AG04449 (cell line): ENCODE data around the gene CNOT6.

Experiments used
- CTCF ChIA-PET: fragments of 350-600 bp; formaldehyde crosslinking; extraction: SDS; loops from one replicate; lab custom pipeline; 2021; ENCODE audit warnings: antibody characterized with exemption; lab: Yijun Ruan, JAX
- POLR2A ChIA-PET: fragments of 400-600, 350-600 bp; formaldehyde crosslinking; extraction: SDS; loops from one replicate; lab custom pipeline; 2020; ENCODE audit warnings: antibody characterized with exemption, inconsistent platforms; lab: Yijun Ruan, JAX
- DNase-seq: peaks from one replicate; pipeline ENCODE4 v3.0.0-alpha.2; 2010; ENCODE audit warnings: low read depth, low spot score
- H3K4me3 ChIP-seq: 2 replicates; pipeline ENCODE4 v1.5.1; 2011; ENCODE audit warnings: low read depth, mild to moderate bottlenecking, control low read depth, low read length
- CTCF ChIP-seq: IDR thresholded peaks from one replicate; pipeline ENCODE4 v1.5.1; 2011; ENCODE audit warnings: mild to moderate bottlenecking, moderate library complexity, low read length, control low read depth, inconsistent platforms; ENCODE audit not compliant: insufficient read depth; ENCODE audit errors: missing control alignments

CNOT6 gene

GRCh38 chr5:180619563-180619915 lies 125.4 kb downstream of the CNOT6 start:
- H3K4me3 ChIP-seq: no peak overlapping the region
- ChIA-PET CTCF (interaction anchor here (0.6 to 1.6 kb wide), 9 partner anchors 9 to 326 kb away, joined by 3 to 10 read pairs (median 4); no protein-coding TSS in a partner anchor), POLR2A (no interaction called here)
- no peak for DNase-seq
- no peak for TF ChIP-seq CTCF

- H3K4me3 ChIP-seq: no peak overlapping the region
- POLR2A ChIA-PET: no interaction called here
- no peak for DNase-seq
- TF ChIP-seq CTCF: no peak
- CTCF ChIA-PET: interaction anchor here (1.4 kb wide), 1 partner anchor 9 kb away, joined by 4 read pairs; no protein-coding TSS in a partner anchor
Observed at GRCh38 chr5:180620014-180620413, 125.8 kb downstream of the CNOT6 start.

- DNase-seq: no peak
- CTCF ChIA-PET: interaction anchor here (0.9 to 1.4 kb wide), 2 partner anchors 15 to 494 kb away, joined by 3 read pairs; no protein-coding TSS in a partner anchor
- no peak overlapping the region for H3K4me3 ChIP-seq
- no peak for TF ChIP-seq CTCF
- POLR2A ChIA-PET: no interaction called here
Observed at GRCh38 chr5:180621311-180621710, 127.1 kb downstream of the CNOT6 start.

- CTCF ChIA-PET: no interaction called here
Observed at GRCh38 chr5:180622910-180623309, 128.7 kb downstream of the CNOT6 start.

GRCh38 chr5:180623411-180623834 lies 129.2 kb downstream of the CNOT6 start:
- no peak overlapping the region for H3K4me3 ChIP-seq
- ChIA-PET POLR2A (no interaction called here), CTCF (no interaction called here)
- TF ChIP-seq CTCF: no peak
- no peak for DNase-seq

More at GRCh38 chr5:180622910-180623309, 128.7 kb downstream of the CNOT6 start:
- no peak for DNase-seq
- no peak overlapping the region for H3K4me3 ChIP-seq
- POLR2A ChIA-PET: no interaction called here
- no peak for TF ChIP-seq CTCF

GRCh38 chr5:180623844-180624243 lies 129.7 kb downstream of the CNOT6 start:
- POLR2A ChIA-PET: no interaction called here
- no peak for TF ChIP-seq CTCF
- H3K4me3 ChIP-seq: no peak overlapping the region
- DNase-seq: no peak
- CTCF ChIA-PET: no interaction called here
